H1 (cell line): ENCODE measurements around the gene APOL3. TPM values are rescaled to one million over a fixed set of nuclear protein-coding genes. Genes with fewer than 3 reads are reported as not detected.

Experiments used
- CTCF ChIA-PET: fragments of 300-600 bp; sonication (Branson Sonifier 250); formaldehyde crosslinking; loops from one replicate; lab custom pipeline; 2021; ENCODE audit not compliant: partially characterized antibody; lab: Charles Lee
- POLR2A ChIA-PET: fragments of 300-600 bp; sonication (Branson Sonifier 250); formaldehyde crosslinking; loops from one replicate; lab custom pipeline; 2021; ENCODE audit warnings: inconsistent platforms; ENCODE audit not compliant: partially characterized antibody; lab: Charles Lee
- DNase-seq, 2 experiments: peaks; one replicate each; pipeline versions ENCODE4 v3.0.0 to v3.0.0-alpha.2; 2010 to 2022; ENCODE audit warnings: low spot score in 2 of 2, low read depth in 1 of 2, mixed read lengths in 1 of 2
- FAIRE-seq: peaks from 2 replicates; lab custom pipeline; 2011; peaks lifted over from hg19 to GRCh38; lab: Jason Lieb, UNC
- H2AFZ ChIP-seq: 2 replicates; pipeline ENCODE4 v1.8.1; 2012; ENCODE audit warnings: low read length, inconsistent platforms
- H2AK5ac ChIP-seq: 2 replicates; pipeline ENCODE4 v1.6.1; 2013; ENCODE audit warnings: low read depth, low read length
- H2BK120ac ChIP-seq: replicated peaks from 2 replicates; pipeline ENCODE3; 2013; ENCODE audit warnings: low read depth, low read length, inconsistent platforms
- H2BK12ac ChIP-seq: 2 replicates; pipeline ENCODE4 v1.6.1; 2013; ENCODE audit warnings: low read depth, low read length
- H2BK15ac ChIP-seq: 2 replicates; pipeline ENCODE4 v1.6.1; 2013; ENCODE audit warnings: low read length
- H2BK20ac ChIP-seq: 2 replicates; pipeline ENCODE4 v1.6.1; 2013; ENCODE audit warnings: low read length
- H2BK5ac ChIP-seq: 2 replicates; pipeline ENCODE4 v1.6.1; 2013; ENCODE audit warnings: low read depth, low read length
- H3K14ac ChIP-seq: 2 replicates; pipeline ENCODE4 v1.6.1; 2013; ENCODE audit warnings: inconsistent platforms; ENCODE audit not compliant: insufficient read length
- H3K18ac ChIP-seq: 2 replicates; pipeline ENCODE4 v1.6.1; 2013; ENCODE audit warnings: low read length; ENCODE audit errors: extremely low read depth
- H3K23ac ChIP-seq: 2 replicates; pipeline ENCODE4 v1.6.1; 2013; ENCODE audit warnings: inconsistent platforms; ENCODE audit not compliant: insufficient read length
- H3K23me2 ChIP-seq: 2 replicates; pipeline ENCODE4 v1.6.1; 2013; ENCODE audit warnings: low read depth, low read length
- H3K27ac ChIP-seq: 2 replicates; pipeline ENCODE4 v1.6.1; 2011; ENCODE audit warnings: low read depth, low read length, inconsistent platforms
- H3K27me3 ChIP-seq, 4 experiments: replicated peaks in 1 of 4; 1 replicate in 1 of 4; 2 replicates in 3 of 4; pipeline versions ENCODE4 v1.6.1 to v1.8.1; 2011 to 2013; ENCODE audit warnings: low read length in 3 of 4, mild to moderate bottlenecking in 3 of 4, inconsistent platforms in 2 of 4, mixed read lengths in 2 of 4, moderate library complexity in 1 of 4; ENCODE audit not compliant: control insufficient read depth in 3 of 4, insufficient read depth in 3 of 4; ENCODE audit errors: extremely low read depth in 1 of 4
- H3K36me3 ChIP-seq, 4 experiments: 2 replicates each; pipeline versions ENCODE4 v1.6.1 to v1.8.1; 2011 to 2013; ENCODE audit warnings: mild to moderate bottlenecking in 4 of 4, low read length in 3 of 4, moderate library complexity in 2 of 4, control low read depth in 1 of 4, inconsistent platforms in 1 of 4; ENCODE audit not compliant: insufficient read depth in 4 of 4, control insufficient read depth in 2 of 4
- H3K4ac ChIP-seq: replicated peaks from 2 replicates; pipeline ENCODE3; 2013; ENCODE audit warnings: low read length, low read depth, mixed read lengths, inconsistent platforms; ENCODE audit not compliant: insufficient read length
- H3K4me1 ChIP-seq, 4 experiments: replicated peaks in 1 of 4; 1 replicate in 1 of 4; 2 replicates in 3 of 4; pipeline versions ENCODE4 v1.6.1 to v1.8.1; 2011 to 2013; ENCODE audit warnings: low read length in 3 of 4, inconsistent platforms in 2 of 4, mixed read lengths in 1 of 4; ENCODE audit not compliant: insufficient read depth in 4 of 4, control insufficient read depth in 3 of 4
- H3K4me2 ChIP-seq, 2 experiments: 2 replicates each; pipeline versions ENCODE4 v1.6.1 to v1.8.1; 2011 to 2013; ENCODE audit warnings: low read depth in 2 of 2, low read length in 2 of 2, control low read depth in 1 of 2, inconsistent platforms in 1 of 2, mild to moderate bottlenecking in 1 of 2; ENCODE audit not compliant: insufficient read depth in 1 of 2
- H3K4me3 ChIP-seq, 4 experiments: fragments of 200-600, 300-600 bp in 1 of 4; sonication (generic), shearing (Covaris generic), sonication (Bioruptor Twin) in 1 of 4; 2 replicates each; pipeline versions ENCODE4 v1.5.1 to v1.8.1; 2011 to 2016; ENCODE audit warnings: low read length in 4 of 4, low read depth in 3 of 4, control low read depth in 2 of 4, inconsistent platforms in 2 of 4, mild to moderate bottlenecking in 2 of 4, mixed read lengths in 1 of 4, moderate library complexity in 1 of 4; ENCODE audit not compliant: insufficient read depth in 2 of 4; ENCODE audit errors: extremely low read depth in 1 of 4
- H3K56ac ChIP-seq: replicated peaks from 2 replicates; pipeline ENCODE3; 2013; ENCODE audit warnings: low read depth, mild to moderate bottlenecking, mixed read lengths, low read length, inconsistent platforms; ENCODE audit not compliant: insufficient read length
- H3K79me1 ChIP-seq: 2 replicates; pipeline ENCODE4 v1.6.1; 2013; ENCODE audit warnings: low read depth, low read length, control low read depth
- H3K79me2 ChIP-seq, 2 experiments: 2 replicates each; pipeline versions ENCODE4 v1.6.1 to v1.8.1; 2012 to 2013; ENCODE audit warnings: low read length in 2 of 2, mild to moderate bottlenecking in 2 of 2, inconsistent platforms in 1 of 2; ENCODE audit not compliant: insufficient read depth in 2 of 2, control insufficient read depth in 1 of 2
- H3K9ac ChIP-seq, 4 experiments: replicated peaks in 1 of 4; 1 replicate in 1 of 4; 2 replicates in 3 of 4; pipeline versions ENCODE4 v1.6.1 to v1.8.1; 2011 to 2013; ENCODE audit warnings: low read depth in 3 of 4, low read length in 3 of 4, control low read depth in 2 of 4, mild to moderate bottlenecking in 2 of 4, moderate library complexity in 2 of 4, inconsistent platforms in 1 of 4; ENCODE audit errors: extremely low read depth in 1 of 4
- H3K9me3 ChIP-seq, 2 experiments: 2 replicates each; pipeline versions ENCODE4 v1.6.1 to v1.8.1; 2012 to 2013; ENCODE audit warnings: mild to moderate bottlenecking in 2 of 2, moderate library complexity in 2 of 2, control low read depth in 1 of 2, inconsistent platforms in 1 of 2, low read depth in 1 of 2, low read length in 1 of 2, mixed read lengths in 1 of 2; ENCODE audit not compliant: insufficient read depth in 2 of 2
- H4K20me1 ChIP-seq, 2 experiments: replicated peaks in 1 of 2; 2 replicates each; pipeline versions ENCODE3 to v1.8.1; 2011 to 2013; ENCODE audit warnings: inconsistent platforms in 2 of 2, low read length in 2 of 2, mild to moderate bottlenecking in 1 of 2; ENCODE audit not compliant: insufficient read depth in 2 of 2, control insufficient read depth in 1 of 2
- H4K5ac ChIP-seq: 2 replicates; pipeline ENCODE4 v1.6.1; 2013; ENCODE audit warnings: low read length, low read depth, mixed read lengths, inconsistent platforms; ENCODE audit not compliant: insufficient read length
- H4K8ac ChIP-seq: 2 replicates; pipeline ENCODE4 v1.8.0; 2013; ENCODE audit warnings: mild to moderate bottlenecking, moderate library complexity, low read length, inconsistent platforms; ENCODE audit not compliant: insufficient read depth; ENCODE audit errors: extremely low read depth
- H4K91ac ChIP-seq: replicated peaks from 2 replicates; pipeline ENCODE3; 2013; ENCODE audit warnings: low read length, mixed read lengths, inconsistent platforms; ENCODE audit not compliant: insufficient read length
- CBX8 ChIP-seq: fragments of 300-800, 300-1000 bp; sonication (generic); IDR thresholded peaks from 2 replicates; pipeline ENCODE4 v1.7.1; 2016; ENCODE audit warnings: low read depth, low read length, borderline replicate concordance
- CREB1 ChIP-seq: IDR thresholded peaks from 2 replicates; pipeline ENCODE4 v1.6.1; 2012; ENCODE audit warnings: inconsistent platforms
- EP300 ChIP-seq, 2 experiments: IDR thresholded peaks; 1 replicate in 1 of 2; 2 replicates in 1 of 2; pipeline ENCODE4 v1.6.1; 2011 to 2012; ENCODE audit warnings: low read depth in 2 of 2, low read length in 2 of 2, mild to moderate bottlenecking in 2 of 2, borderline replicate concordance in 1 of 2, inconsistent platforms in 1 of 2, moderate library complexity in 1 of 2
- KDM4A ChIP-seq: IDR thresholded peaks from one replicate; pipeline ENCODE4 v1.7.1; 2012; ENCODE audit warnings: low read depth, mild to moderate bottlenecking, moderate library complexity, low read length, inconsistent platforms; ENCODE audit not compliant: severe bottlenecking
- TAF7 ChIP-seq: optimal IDR thresholded peaks from 2 replicates; pipeline ENCODE3; 2011; ENCODE audit warnings: low read depth, mild to moderate bottlenecking, inconsistent platforms, low read length, moderate library complexity, borderline replicate concordance
- WGBS, 2 experiments: shearing (Covaris generic) in 1 of 2; methylation state at CpG; one replicate each; pipeline versions ENCODE4 v1.1.6 to v1.1.7; 2013 to 2015; ENCODE audit warnings: low lambda C conversion rate in 2 of 2, mixed read lengths in 2 of 2, inconsistent platforms in 1 of 2, low coverage in 1 of 2, missing lambda C conversion rate in 1 of 2; ENCODE audit not compliant: insufficient replicate concordance in 2 of 2, insufficient coverage in 1 of 2, insufficient read length in 1 of 2; ENCODE audit errors: extremely low coverage in 1 of 2, missing lambda C conversion rate in 1 of 2; 5-methylcytosine and 5-hydroxymethylcytosine counted together
- polyA plus RNA-seq, 7 experiments: library from polyadenylated mRNA; depleted of rRNA in 3 of 7; stranded (reverse) in 5 of 7; unstranded in 2 of 7; fragments of >200 nt in 5 of 7; fragments of 200-250 nt in 2 of 7; gene quantifications; 1 replicate in 5 of 7; 2 replicates in 1 of 7; 4 replicates in 1 of 7; pipeline versions ENCODE4 v1.2.1 to v1.2.3, GENCODE V29; 2011 to 2013; ENCODE audit warnings: missing spikeins in 2 of 7, mixed read lengths in 2 of 7
- total RNA-seq: library from RNA; stranded (reverse); fragmentation: NEBNext Ultra II Directional; extraction: Animal tissue kit (Norgen Biotek cat#: 25700); gene quantifications from 2 replicates; pipeline ENCODE4 v1.2.1, GENCODE V29; 2021
- TF ChIP-seq, protein P1 (sequence below): IDR thresholded peaks from 2 replicates; pipeline ENCODE4 v1.6.1; 2012; ENCODE audit warnings: inconsistent platforms
- TF ChIP-seq, protein P2 (sequence below): IDR thresholded peaks from 2 replicates; pipeline ENCODE4 v1.6.1; 2012; ENCODE audit warnings: inconsistent platforms

APOL3 gene
- total and polyA plus RNA-seq, 2 of the 8 experiments (the other 6 are each of a cell fraction or from before 2014, with no cell fraction given), result 0.12 TPM; not detected in 1

GRCh38 chr22:36193171-36193570, 32.6 kb upstream of the APOL3 start:
- H3K23me2 ChIP-seq, result no peaks in the 10 kb centered on the region
- no peak overlapping the region for H3K4ac ChIP-seq
- H4K5ac ChIP-seq, result no peak overlapping the region
- no peaks in the 10 kb centered on the region for H4K20me1 ChIP-seq
- peaks cover 4% of the 10 kb centered on the region in 2 experiments; a peak in 2 of 4 replicates for H3K9me3 ChIP-seq
- DNase-seq, result no peak
- H3K4me2 ChIP-seq, result no peak overlapping the region
- no peaks in the 10 kb centered on the region for H3K79me1 ChIP-seq
- ChIA-PET POLR2A (no interaction called here), CTCF (interaction anchor here (0.7 to 4.1 kb wide), 13 partner anchors 9 to 294 kb away, joined by 3 to 14 read pairs (median 3); no protein-coding TSS in a partner anchor)
- peaks cover 0 to 15% (median 13%) of the 10 kb centered on the region in 4 experiments; a peak in 6 of 7 replicates for H3K4me1 ChIP-seq
- H2BK15ac ChIP-seq, result no peak overlapping the region
- 85% methylated on average over 3 of the region's 3 CpGs; no CpG with 5 or more reads in 1 of the 2 experiments for WGBS, 2 experiments
- no peak overlapping the region for H3K4me3 ChIP-seq
- no peak overlapping the region for H3K18ac ChIP-seq
- no peak overlapping the region for H2AFZ ChIP-seq
- no peaks in the 10 kb centered on the region for H3K79me2 ChIP-seq
- no peaks in the 10 kb centered on the region for H3K27me3 ChIP-seq
- H2BK20ac ChIP-seq, result no peak overlapping the region
- H2BK12ac ChIP-seq, result no peak overlapping the region
- no peak overlapping the region for H2BK5ac ChIP-seq
- no peak overlapping the region for H2AK5ac ChIP-seq
- H3K9ac ChIP-seq, result no peak overlapping the region
- no peak overlapping the region for H4K8ac ChIP-seq
- H3K27ac ChIP-seq, result no peak overlapping the region
- no peaks in the 10 kb centered on the region for H3K36me3 ChIP-seq
- H3K23ac ChIP-seq, result no peak overlapping the region
- no peak overlapping the region for H3K14ac ChIP-seq
- H2BK120ac ChIP-seq, result no peak overlapping the region
- H3K56ac ChIP-seq, result no peak overlapping the region
- FAIRE-seq, result no peak
- H4K91ac ChIP-seq, result no peak overlapping the region
- TF ChIP-seq, protein P1, sequence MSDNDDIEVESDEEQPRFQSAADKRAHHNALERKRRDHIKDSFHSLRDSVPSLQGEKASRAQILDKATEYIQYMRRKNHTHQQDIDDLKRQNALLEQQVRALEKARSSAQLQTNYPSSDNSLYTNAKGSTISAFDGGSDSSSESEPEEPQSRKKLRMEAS, result no peak
- TF ChIP-seq EP300 (IDR thresholded peaks at IDR 0.05; ENCODE audit: borderline replicate concordance in 1 of 2, low read depth in 2 of 2, low read length in 2 of 2), result no peak
- no peak for TF ChIP-seq CREB1
- no peak for TF ChIP-seq KDM4A
- TF ChIP-seq, protein P2, sequence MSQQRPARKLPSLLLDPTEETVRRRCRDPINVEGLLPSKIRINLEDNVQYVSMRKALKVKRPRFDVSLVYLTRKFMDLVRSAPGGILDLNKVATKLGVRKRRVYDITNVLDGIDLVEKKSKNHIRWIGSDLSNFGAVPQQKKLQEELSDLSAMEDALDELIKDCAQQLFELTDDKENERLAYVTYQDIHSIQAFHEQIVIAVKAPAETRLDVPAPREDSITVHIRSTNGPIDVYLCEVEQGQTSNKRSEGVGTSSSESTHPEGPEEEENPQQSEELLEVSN, result no peak
- no peak for TF ChIP-seq CBX8
- TF ChIP-seq TAF7, result no peak
